ENCODE data around the gene METTL8.

GRCh38 chr2:171482877-171483276 is 49.1 kb upstream of the METTL8 start:
- TF ChIP-seq CTCF (conservative IDR thresholded peaks at IDR 0.05), result no peak
- TF ChIP-seq ZFX (IDR thresholded peaks at IDR 0.05), result no peak
